ENCODE results near the gene CD4.

Gene CD4

GRCh38 chr12:6773590-6774351 is 15.6 kb upstream of the CD4 start:
- Histone ChIP-seq H3K27ac (no peak overlapping the region), H3K4me3 (peak overlapping the region; percentile 47)
- TF ChIP-seq CTCF (IDR thresholded peaks at IDR 0.05): no peak
- no peak for DNase-seq (ENCODE audit: low spot score)

- no peak for DNase-seq (ENCODE audit: low spot score)
- H3K4me3 ChIP-seq: no peak overlapping the region
- H3K27ac ChIP-seq: no peak overlapping the region
- no peak for TF ChIP-seq CTCF (IDR thresholded peaks at IDR 0.05)
Measured at GRCh38 chr12:6774499-6775062, 14.7 kb upstream of the CD4 start.

- Histone ChIP-seq H3K4me3 (no peak overlapping the region), H3K27ac (no peak overlapping the region)
- TF ChIP-seq CTCF (IDR thresholded peaks at IDR 0.05): no peak
- DNase-seq (ENCODE audit: low spot score): no peak
Measured at GRCh38 chr12:6775185-6776174, 13.8 kb upstream of the CD4 start.

GRCh38 chr12:6777386-6777785 is 11.9 kb upstream of the CD4 start:
- no peak for DNase-seq (ENCODE audit: low spot score)
- Histone ChIP-seq H3K4me3 (no peak overlapping the region), H3K27ac (no peak overlapping the region)
- no peak for TF ChIP-seq CTCF (IDR thresholded peaks at IDR 0.05)

GRCh38 chr12:6778217-6778573 is 11.1 kb upstream of the CD4 start:
- TF ChIP-seq CTCF (IDR thresholded peaks at IDR 0.05): no peak
- no peak for DNase-seq (ENCODE audit: low spot score)
- Histone ChIP-seq H3K4me3 (peak overlapping the region; percentile 65), H3K27ac (peak overlapping the region; percentile 44 to 61)

GRCh38 chr12:6778574-6779550 is 10.5 kb upstream of the CD4 start:
- peak; percentile 96 for DNase-seq (ENCODE audit: low spot score)
- peak; percentile 91 for TF ChIP-seq CTCF (IDR thresholded peaks at IDR 0.05)
- H3K27ac ChIP-seq: peak overlapping the region; percentile 44 to 61
- peak overlapping the region; percentile 65 for H3K4me3 ChIP-seq
